NCI-H2029 treated with DMSO at 0.1 percent for 48 hours (cell line): Measurements from ENCODE around the gene LIF.
"Not testable (repeated sequence)": the region's sequence is repeated elsewhere in the genome, so short reads cannot be mapped to it uniquely, and the experiment has no call there.

ENCODE experiments used
- DNase-seq: peaks from one replicate; lab custom pipeline; 2025; lab: John Stamatoyannopoulos, UW

Gene LIF

GRCh38 chr22:30206944-30207343 is 39.6 kb downstream of the LIF start:
- no peak for DNase-seq

- DNase-seq, result peak; percentile 41
These were observed 41.1 kb downstream of the LIF start for GRCh38 chr22:30205281-30206115.

GRCh38 chr22:30204742-30205111 is 41.8 kb downstream of the LIF start:
- no peak for DNase-seq

- no peak for DNase-seq
These were observed 42.4 kb downstream of the LIF start for GRCh38 chr22:30204015-30204741.

GRCh38 chr22:30202531-30203006 is 44.0 kb downstream of the LIF start:
- DNase-seq, result no peak

GRCh38 chr22:30201945-30202344 is 44.6 kb downstream of the LIF start:
- DNase-seq, result no peak

GRCh38 chr22:30200905-30201304 is 45.7 kb downstream of the LIF start:
- not testable (repeated sequence) for DNase-seq

- DNase-seq, result no peak
These were observed 47.6 kb downstream of the LIF start for GRCh38 chr22:30198921-30199320.

GRCh38 chr22:30198152-30198825 is 48.3 kb downstream of the LIF start:
- DNase-seq, result no peak

- no peak for DNase-seq
These were observed 49.2 kb downstream of the LIF start for GRCh38 chr22:30197389-30197788.

- no peak for DNase-seq
These were observed 49.7 kb downstream of the LIF start for GRCh38 chr22:30196880-30197336.

GRCh38 chr22:30196141-30196879 is 50.2 kb downstream of the LIF start:
- peak; percentile 97 for DNase-seq

- no peak for DNase-seq
These were observed 51.1 kb downstream of the LIF start for GRCh38 chr22:30195245-30196140.

- DNase-seq, result no peak
These were observed 53.4 kb downstream of the LIF start for GRCh38 chr22:30193031-30193775.

GRCh38 chr22:30192427-30192826 is 54.1 kb downstream of the LIF start:
- peak; percentile 28 for DNase-seq

- DNase-seq, result no peak
These were observed 55.4 kb downstream of the LIF start for GRCh38 chr22:30191040-30191701.

GRCh38 chr22:30190574-30190973 is 56.0 kb downstream of the LIF start:
- DNase-seq, result no peak
